Hepatocyte (in vitro differentiated cells): ENCODE data around the gene TH. TPM values are rescaled to one million over a fixed set of nuclear protein-coding genes. Genes with fewer than 3 reads are reported as not detected.

Experiments
- DNase-seq: peaks from one replicate; pipeline ENCODE4 v3.0.0-alpha.2; 2016; ENCODE audit warnings: low spot score
- H2AFZ ChIP-seq: fragments of 200-600 bp; sonication (generic); 2 replicates; pipeline ENCODE4 v1.6.0; 2016; ENCODE audit warnings: antibody characterized with exemption, mild to moderate bottlenecking
- H3K27ac ChIP-seq: fragments of 200-600 bp; sonication (generic); 2 replicates; pipeline ENCODE4 v1.5.1; 2016; ENCODE audit warnings: mild to moderate bottlenecking
- H3K27me3 ChIP-seq: fragments of 200-600 bp; sonication (generic); 2 replicates; pipeline ENCODE4 v1.6.1; 2016
- H3K36me3 ChIP-seq: fragments of 200-600 bp; sonication (generic); replicated peaks from 2 replicates; pipeline ENCODE4 v1.5.1; 2016; ENCODE audit warnings: low read depth; ENCODE audit not compliant: insufficient read depth
- H3K4me1 ChIP-seq: fragments of 200-600 bp; sonication (generic); 2 replicates; pipeline ENCODE4 v1.5.1; 2016; ENCODE audit warnings: mild to moderate bottlenecking, moderate library complexity; ENCODE audit not compliant: insufficient read depth
- H3K4me2 ChIP-seq: fragments of 200-600 bp; sonication (generic); 2 replicates; pipeline ENCODE4 v1.6.0; 2016
- H3K4me3 ChIP-seq: fragments of 200-600 bp; sonication (generic); 2 replicates; pipeline ENCODE4 v1.5.1; 2016; ENCODE audit warnings: mild to moderate bottlenecking
- H3K79me2 ChIP-seq: fragments of 200-600 bp; sonication (generic); 2 replicates; pipeline ENCODE4 v1.6.0; 2017; ENCODE audit warnings: mild to moderate bottlenecking
- H3K9me2 ChIP-seq: fragments of 200-600 bp; sonication (generic); replicated peaks from 2 replicates; pipeline ENCODE4 v1.6.0; 2017; ENCODE audit warnings: mild to moderate bottlenecking; ENCODE audit not compliant: insufficient read depth
- H3K9me3 ChIP-seq: fragments of 200-600 bp; sonication (generic); 2 replicates; pipeline ENCODE4 v1.5.1; 2016; ENCODE audit warnings: low read depth, mild to moderate bottlenecking
- H4K20me1 ChIP-seq: fragments of 200-600 bp; sonication (generic); 2 replicates; pipeline ENCODE4 v1.6.0; 2016; ENCODE audit warnings: mild to moderate bottlenecking; ENCODE audit not compliant: insufficient read depth, poor library complexity, severe bottlenecking
- CTCF ChIP-seq: fragments of 200-600 bp; sonication (generic); IDR thresholded peaks from 2 replicates; pipeline ENCODE4 v1.5.1; 2016; ENCODE audit warnings: antibody characterized with exemption, mild to moderate bottlenecking; ENCODE audit not compliant: poor library complexity
- EZH2 ChIP-seq: fragments of 200-600 bp; sonication (generic); IDR thresholded peaks from 2 replicates; pipeline ENCODE4 v1.6.1; 2016; ENCODE audit warnings: antibody characterized with exemption, mild to moderate bottlenecking, borderline replicate concordance
- EZH2phosphoT487 ChIP-seq: fragments of 200-600 bp; sonication (generic); IDR thresholded peaks from one replicate; pipeline ENCODE4 v1.6.1; 2018; ENCODE audit warnings: antibody characterized with exemption, mild to moderate bottlenecking, low read depth, moderate library complexity; ENCODE audit not compliant: unreplicated experiment, severe bottlenecking
- WGBS: methylation state at CpG from one replicate; pipeline ENCODE4 v1.1.6; 2016; ENCODE audit warnings: low lambda C conversion rate; ENCODE audit errors: missing lambda C conversion rate; 5-methylcytosine and 5-hydroxymethylcytosine counted together
- polyA plus RNA-seq: library from polyadenylated mRNA; unstranded; fragments of >200 nt; fragmentation: Nextera tagmentation; extraction: Ambion mirVana; gene quantifications from 2 replicates; pipeline ENCODE4 v1.2.1, GENCODE V29; 2016
- total RNA-seq: library from RNA; depleted of rRNA; stranded (reverse); fragments of >200 nt; gene quantifications from 2 replicates; pipeline ENCODE4 v1.2.3, GENCODE V29; 2014

The TH gene
- total and polyA plus RNA-seq, 2 experiments from 2014 or later: 2.6 to 15.3 TPM

GRCh38 chr11:2136209-2136951, 35.2 kb downstream of the TH start:
- Histone ChIP-seq H3K79me2 (peaks cover 79% of the 10 kb centered on the region), H3K4me3 (peak overlapping the region; percentile 85), H3K9me2 (no peaks in the 10 kb centered on the region), H3K4me1 (no peaks in the 10 kb centered on the region), H3K27ac (peak overlapping the region; percentile 98), H4K20me1 (peaks cover 68% of the 10 kb centered on the region), H3K36me3 (no peaks in the 10 kb centered on the region), H3K4me2 (peak overlapping the region; percentile 81), H2AFZ (no peak overlapping the region), H3K27me3 (peaks cover 16% of the 10 kb centered on the region), H3K9me3 (no peaks in the 10 kb centered on the region)
- DNase-seq: no peak
- no peak for TF ChIP-seq CTCF
- no peak for TF ChIP-seq EZH2
- 51% methylated on average over 24 of the region's 24 CpGs for WGBS

GRCh38 chr11:2135648-2136201, 35.9 kb downstream of the TH start:
- Histone ChIP-seq H2AFZ (no peak overlapping the region), H3K9me2 (no peaks in the 10 kb centered on the region), H4K20me1 (peaks cover 72% of the 10 kb centered on the region), H3K27me3 (peaks cover 10% of the 10 kb centered on the region), H3K9me3 (no peaks in the 10 kb centered on the region), H3K4me3 (peak overlapping the region; percentile 85), H3K36me3 (no peaks in the 10 kb centered on the region), H3K79me2 (peaks cover 73% of the 10 kb centered on the region), H3K4me2 (peak overlapping the region; percentile 81), H3K27ac (peak overlapping the region; percentile 98), H3K4me1 (no peaks in the 10 kb centered on the region)
- DNase-seq: peak; percentile 46
- TF ChIP-seq CTCF: no peak
- TF ChIP-seq EZH2: no peak
- no peak for TF ChIP-seq EZH2phosphoT487
- 58% methylated on average over 14 of the region's 14 CpGs for WGBS

- H3K4me2 ChIP-seq: peak overlapping the region; percentile 81
- peak overlapping the region; percentile 6 for H3K4me3 ChIP-seq
- no peaks in the 10 kb centered on the region for H3K9me2 ChIP-seq
- peak overlapping the region; percentile 69 for H3K27ac ChIP-seq
- H2AFZ ChIP-seq: no peak overlapping the region
- no peak for TF ChIP-seq EZH2
- no peak for TF ChIP-seq EZH2phosphoT487
- TF ChIP-seq CTCF: no peak
- H3K4me1 ChIP-seq: no peaks in the 10 kb centered on the region
- H3K9me3 ChIP-seq: no peaks in the 10 kb centered on the region
- no peaks in the 10 kb centered on the region for H3K36me3 ChIP-seq
- H4K20me1 ChIP-seq: peaks cover 76% of the 10 kb centered on the region
- 69% methylated on average over 26 of the region's 26 CpGs for WGBS
- H3K27me3 ChIP-seq: peaks cover 3% of the 10 kb centered on the region
- H3K79me2 ChIP-seq: peaks cover 66% of the 10 kb centered on the region
- no peak for DNase-seq
These were observed 36.5 kb downstream of the TH start for GRCh38 chr11:2135018-2135569.
